Astrocyte (in vitro differentiated cells and primary cell): ENCODE data around the gene ZNF385B.

ENCODE experiments used
- CTCF ChIP-seq: IDR thresholded peaks from 2 replicates; pipeline ENCODE4 v1.5.1; 2011; ENCODE audit warnings: low read depth, mild to moderate bottlenecking, inconsistent platforms, low read length, moderate library complexity; ENCODE audit not compliant: insufficient read depth
- EZH2 ChIP-seq: IDR thresholded peaks from 2 replicates; pipeline ENCODE4 v1.6.1; 2012; ENCODE audit warnings: mild to moderate bottlenecking, low read length, inconsistent platforms; ENCODE audit not compliant: insufficient read depth

- TF ChIP-seq EZH2 = no peak
- no peak for TF ChIP-seq CTCF
Measured at GRCh38 chr2:179403624-179404023, 457.8 kb downstream of the ZNF385B start.
